Measurements from ENCODE around the gene TM2D3.

DNA sequence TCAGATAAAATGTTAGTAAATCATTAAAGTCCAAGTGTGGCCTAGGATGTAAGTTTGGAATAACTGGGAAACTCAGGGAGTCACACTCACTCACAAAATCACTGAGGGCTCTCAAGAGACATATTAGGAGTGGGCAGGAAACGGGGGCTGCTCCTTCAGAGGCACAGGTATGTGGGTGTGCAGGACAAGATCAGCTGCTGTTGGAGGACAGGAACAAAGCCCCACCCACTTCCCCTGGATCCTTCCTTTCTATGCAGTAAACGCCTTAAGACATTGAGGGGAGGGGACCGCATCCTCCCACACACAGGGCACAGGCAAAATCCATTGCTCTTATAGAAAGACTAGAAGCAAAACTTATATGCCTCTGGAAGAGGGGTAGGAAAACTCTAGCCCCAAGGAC is 30.2 kb downstream of the TM2D3 start:
- TF ChIP-seq, protein P1, sequence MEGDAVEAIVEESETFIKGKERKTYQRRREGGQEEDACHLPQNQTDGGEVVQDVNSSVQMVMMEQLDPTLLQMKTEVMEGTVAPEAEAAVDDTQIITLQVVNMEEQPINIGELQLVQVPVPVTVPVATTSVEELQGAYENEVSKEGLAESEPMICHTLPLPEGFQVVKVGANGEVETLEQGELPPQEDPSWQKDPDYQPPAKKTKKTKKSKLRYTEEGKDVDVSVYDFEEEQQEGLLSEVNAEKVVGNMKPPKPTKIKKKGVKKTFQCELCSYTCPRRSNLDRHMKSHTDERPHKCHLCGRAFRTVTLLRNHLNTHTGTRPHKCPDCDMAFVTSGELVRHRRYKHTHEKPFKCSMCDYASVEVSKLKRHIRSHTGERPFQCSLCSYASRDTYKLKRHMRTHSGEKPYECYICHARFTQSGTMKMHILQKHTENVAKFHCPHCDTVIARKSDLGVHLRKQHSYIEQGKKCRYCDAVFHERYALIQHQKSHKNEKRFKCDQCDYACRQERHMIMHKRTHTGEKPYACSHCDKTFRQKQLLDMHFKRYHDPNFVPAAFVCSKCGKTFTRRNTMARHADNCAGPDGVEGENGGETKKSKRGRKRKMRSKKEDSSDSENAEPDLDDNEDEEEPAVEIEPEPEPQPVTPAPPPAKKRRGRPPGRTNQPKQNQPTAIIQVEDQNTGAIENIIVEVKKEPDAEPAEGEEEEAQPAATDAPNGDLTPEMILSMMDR (IDR thresholded peaks at IDR 0.05; ENCODE audit: low read length), result no peak
- TF ChIP-seq EZH2phosphoT487 (IDR thresholded peaks at IDR 0.05; ENCODE audit: low read length) (no peak), EZH2 (optimal IDR thresholded peaks at IDR 0.05; ENCODE audit: low read depth, low read length) (no peak)
